Hematopoietic multipotent progenitor cell treated with erythropoietin and hydrocortisone succinate and interleukin-3 and kit ligand, for 8 days (in vitro differentiated cells): Measurements from ENCODE around the gene DYNLRB1.
"Not testable (repeated sequence)": the region's sequence is repeated elsewhere in the genome, so short reads cannot be mapped to it uniquely, and the experiment has no call there.

Source experiments
- DNase-seq: peaks from one replicate; pipeline ENCODE4 v3.0.0-alpha.2; 2015

Gene DYNLRB1

DNA sequence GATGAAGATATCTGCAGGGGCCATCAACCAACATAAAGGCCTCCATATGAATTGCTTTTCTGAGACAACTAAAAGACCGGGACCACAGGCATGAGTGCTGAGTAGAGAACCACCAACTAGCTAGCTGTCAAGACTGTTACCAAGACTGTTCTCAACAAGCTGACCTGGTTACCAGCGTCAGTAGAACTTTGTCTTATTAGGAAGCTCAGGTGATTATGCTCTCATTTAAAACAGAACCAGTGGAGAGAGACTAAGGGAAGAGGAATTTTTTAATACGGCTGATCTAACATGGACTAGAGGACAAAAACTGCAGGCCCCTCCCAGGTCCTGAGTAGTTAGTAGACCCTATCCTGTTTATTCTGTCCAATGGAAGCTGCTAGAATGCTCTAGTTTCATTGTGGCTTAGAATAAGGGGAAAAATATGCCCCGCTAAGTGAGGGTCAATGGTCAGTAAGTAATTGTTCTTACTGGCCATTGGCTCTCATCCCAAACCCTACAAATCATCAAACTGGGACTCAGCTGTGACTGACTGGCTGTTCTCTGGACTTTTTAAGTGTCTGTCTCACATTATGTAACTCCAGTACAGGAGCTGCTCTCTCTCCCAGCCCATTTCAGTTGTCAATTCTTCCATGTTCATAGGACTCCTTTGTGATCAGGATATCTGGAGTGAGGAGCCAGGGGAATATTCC lies 3.8 kb upstream of the DYNLRB1 start:
- peak; percentile 19 for DNase-seq

DNA sequence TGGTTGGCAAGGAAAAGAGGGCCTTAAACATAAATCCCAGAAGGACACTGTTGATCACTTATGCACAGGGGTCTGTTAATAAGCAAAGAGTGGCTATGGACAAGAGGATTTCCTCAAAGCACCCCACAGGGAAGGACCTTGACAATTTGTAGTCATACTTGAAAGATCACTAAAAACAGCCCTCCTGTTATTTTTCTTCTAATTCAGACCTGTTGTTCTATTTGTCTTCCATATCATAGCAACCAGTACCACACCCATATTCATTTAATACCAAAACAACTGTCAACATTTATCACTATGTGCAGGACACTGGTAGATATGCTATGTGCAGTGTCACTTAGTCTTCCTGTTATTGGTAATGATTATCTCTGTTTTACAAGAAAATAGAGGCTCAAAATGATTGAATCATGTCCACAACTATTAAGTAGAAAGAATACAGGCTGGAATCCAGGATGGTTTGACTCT lies 3.2 kb upstream of the DYNLRB1 start:
- peak; percentile 90 for DNase-seq

DNA sequence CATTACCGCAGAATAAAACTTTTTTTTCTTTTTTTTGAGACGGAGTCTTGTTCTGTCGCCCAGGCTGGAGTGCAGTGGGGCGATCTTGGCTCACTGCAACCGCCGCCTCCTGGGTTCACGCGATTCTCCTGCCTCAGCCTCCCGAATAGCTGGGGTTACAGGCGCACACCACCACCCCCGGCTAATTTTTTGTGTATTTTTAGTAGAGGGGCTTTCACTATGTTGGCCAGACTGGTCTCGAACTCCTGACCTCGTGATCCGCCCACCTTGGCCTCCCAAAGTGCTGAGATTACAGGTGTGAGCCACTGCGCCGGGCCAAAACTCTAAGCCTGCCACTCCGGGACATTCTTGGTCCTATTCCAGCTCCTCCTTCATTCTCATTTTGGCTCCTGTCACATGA lies 2.2 kb upstream of the DYNLRB1 start:
- DNase-seq = not testable (repeated sequence)

DNA sequence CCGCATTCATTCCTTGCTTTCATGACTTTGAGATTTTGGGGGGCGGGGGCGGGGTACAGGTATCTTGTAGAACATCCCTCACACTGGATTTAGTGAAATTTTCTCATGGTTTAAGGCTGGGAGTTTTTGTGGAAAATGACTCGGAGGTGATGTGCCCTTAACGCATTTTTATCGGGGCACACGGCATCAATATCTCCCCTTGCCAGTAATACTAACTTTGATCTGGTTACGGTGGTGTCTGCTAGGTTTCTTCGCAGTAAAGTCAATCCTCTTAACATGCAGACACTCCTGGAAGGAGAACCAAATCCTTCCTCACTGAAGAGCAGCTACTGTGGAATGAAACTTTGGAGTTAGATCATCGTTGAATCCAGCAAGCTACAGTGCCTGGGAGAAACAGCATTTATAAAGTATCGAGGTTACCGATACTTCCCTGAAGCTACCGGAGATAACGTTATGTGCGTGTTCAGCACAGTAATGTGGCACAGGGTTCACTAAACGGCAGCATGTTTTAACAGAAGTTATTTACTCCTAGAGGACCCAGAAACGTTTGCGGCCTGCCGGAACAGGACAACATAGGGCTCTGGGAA lies 1.2 kb upstream of the DYNLRB1 start:
- DNase-seq = no peak

DNA sequence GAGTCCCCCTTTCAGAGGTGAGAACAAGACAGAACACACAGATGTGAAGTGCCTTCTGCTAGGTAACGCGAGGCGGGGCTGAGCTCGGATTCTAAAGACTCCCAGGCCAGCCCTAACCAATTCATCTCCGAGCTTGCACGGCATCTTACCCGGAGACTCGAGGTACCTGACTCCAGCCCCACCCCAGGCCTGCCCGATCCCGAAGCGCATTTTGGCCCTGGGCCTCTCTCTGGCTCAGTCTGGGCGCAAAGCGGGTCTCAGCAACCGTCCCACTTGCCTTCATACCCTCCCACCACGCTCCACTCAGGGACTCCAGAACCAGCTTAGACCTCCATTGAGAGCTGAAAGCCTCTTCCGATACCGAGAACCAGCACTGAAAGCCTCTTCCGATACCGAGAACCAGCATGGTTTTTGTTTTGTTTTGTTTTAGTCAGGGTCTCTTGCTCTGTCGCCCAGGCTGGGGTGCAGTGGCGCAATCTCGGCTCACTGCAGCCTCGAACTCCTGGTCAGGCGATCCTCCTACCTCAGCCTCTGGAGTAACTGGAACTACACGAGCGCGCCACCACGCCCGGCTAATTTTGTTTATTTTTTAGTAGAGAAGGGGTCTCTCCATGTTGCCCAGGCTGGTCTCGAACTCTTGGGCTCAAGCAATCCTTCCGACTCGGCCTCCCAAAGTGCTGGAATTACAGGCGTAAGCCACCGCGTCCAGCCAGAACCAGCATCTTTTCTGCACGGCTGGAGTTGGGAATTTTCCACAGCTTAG lies 557 bp upstream of the DYNLRB1 start:
- peak; percentile 79 for DNase-seq

DNA sequence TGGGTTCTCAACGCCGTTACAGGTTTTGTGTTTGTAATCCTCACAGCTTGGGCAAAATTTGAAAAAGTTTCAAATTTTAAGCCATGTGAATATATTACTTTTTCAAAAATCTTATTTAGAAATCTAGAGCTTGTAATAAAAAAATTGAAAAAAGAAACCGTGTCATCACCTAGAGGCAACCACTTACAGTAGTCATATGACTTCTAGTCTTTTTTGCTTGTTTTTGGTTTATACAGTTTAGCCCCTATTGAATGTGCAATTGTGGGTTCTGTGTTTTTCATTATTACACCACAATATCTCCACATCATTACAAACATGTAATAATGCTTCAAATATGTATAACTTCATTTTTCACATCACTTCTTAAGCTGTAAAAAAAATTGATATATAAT lies 888 bp downstream of the DYNLRB1 start:
- DNase-seq = no peak

DNA sequence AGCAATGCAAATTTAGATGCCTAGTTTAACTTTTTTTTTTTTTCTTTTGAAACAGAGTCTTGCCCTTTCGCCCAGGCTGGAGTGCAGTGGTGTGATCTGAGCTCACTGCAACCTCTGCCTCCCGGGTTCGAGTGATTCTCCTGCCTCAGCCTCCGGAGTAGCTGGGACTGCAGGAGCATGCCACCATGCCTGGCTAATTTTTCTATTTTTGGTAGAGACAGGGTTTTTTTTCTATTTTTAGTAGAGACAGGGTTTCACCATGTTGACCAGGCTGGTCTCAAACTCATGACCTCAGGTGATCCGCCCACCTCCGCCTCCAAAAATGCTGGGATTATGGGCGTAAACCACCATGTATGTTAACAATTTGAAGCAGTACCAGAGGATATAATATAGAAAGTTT lies 2.6 kb downstream of the DYNLRB1 start:
- not testable (repeated sequence) for DNase-seq

DNA sequence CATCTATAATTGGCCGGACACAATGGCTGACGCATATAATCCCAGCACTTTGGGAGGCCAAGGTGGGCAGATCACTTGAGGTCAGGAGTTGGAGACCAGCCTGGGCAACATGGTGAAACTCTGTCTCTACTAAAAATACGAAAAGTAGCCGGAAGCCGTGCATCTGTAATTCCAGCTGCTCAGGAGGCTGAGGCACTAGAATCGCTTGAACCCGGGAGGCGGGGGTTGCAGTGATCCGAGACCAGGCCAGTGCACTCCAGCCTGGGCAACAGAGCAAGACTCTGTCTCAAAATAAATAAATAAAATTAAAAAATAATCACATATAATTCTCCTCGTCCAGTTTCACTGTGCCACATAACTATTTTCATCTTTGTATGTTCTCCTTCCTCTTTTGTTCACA lies 3.6 kb downstream of the DYNLRB1 start:
- not testable (repeated sequence) for DNase-seq

DNA sequence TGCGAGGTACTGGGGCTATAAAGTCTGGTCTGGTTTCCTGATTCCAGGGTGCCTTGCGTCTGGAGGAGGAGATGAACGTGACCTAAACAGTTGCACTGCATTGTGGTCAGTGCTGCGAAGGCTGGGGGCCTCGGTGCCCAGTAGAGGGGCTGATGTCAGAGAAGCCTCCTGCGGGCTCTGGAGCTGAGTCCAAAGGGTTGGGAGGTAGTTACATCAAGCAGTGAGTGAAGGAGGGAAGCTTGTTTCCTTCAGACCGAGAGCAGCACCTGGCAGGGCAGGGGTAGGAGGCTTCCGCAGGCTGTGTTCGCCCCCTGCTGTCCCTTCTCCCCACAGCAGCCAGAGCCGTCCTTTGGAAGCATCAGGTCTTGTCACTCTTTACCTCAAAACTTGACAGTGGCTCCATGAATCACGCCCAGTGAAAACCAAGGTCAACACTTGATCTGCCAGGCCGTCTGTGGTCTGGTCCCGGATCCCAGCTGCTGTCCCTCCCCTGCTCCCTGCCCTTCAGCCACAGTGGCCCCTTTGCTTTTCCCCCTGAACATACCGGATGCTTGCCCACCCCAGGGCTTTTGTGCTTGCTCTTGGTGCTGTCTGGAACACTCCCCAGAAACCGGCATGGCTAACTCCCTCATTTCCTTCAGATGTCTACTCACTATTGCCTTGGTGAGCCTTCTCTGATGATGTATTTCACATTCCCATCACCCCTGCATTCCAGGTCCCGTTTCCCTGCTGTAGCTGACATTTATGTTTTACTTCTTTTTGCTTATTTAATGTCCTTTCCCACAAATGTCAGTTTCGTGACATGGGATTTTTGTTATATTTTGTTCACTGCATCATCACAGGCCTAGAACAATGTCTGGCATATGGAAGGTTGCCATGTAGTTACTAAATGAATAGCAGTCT lies 7.0 kb downstream of the DYNLRB1 start:
- peak; percentile 58 for DNase-seq

DNA sequence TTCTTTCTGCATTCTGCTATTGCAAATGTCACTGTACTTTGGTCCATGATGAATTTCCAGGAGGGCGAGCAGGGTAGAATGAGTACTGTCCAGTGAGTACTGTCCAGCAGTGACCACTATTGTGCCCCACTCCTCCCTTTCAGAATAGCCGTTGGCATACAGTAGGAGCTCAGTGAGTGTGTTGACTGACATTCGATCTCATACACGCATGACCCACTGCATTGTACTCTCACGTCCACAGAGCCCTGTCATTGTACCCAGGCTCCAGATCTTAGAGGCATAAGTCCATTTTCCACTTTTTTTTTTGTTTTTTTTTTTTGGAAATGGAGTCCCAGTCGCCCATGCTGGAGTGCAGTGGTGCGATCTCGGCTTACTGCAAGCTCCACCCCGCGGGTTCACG lies 8.2 kb downstream of the DYNLRB1 start:
- DNase-seq = no peak

DNA sequence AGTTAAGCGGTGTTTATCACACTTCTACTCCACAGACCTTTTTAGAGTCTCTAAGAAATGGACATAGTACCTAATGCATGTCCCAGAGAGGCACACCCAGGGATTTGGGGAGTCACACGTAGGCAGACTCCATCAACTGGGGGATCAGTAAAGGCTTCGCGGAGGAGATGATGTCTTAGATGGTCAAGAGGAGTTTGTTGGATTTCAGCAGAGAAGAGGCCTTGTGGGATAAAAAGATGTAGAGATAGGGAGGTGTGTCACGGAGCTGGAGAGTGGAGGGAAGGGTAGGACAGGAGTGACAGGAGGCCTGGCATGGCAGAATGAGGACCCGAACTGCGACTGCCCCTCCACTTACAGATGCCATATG lies 9.1 kb downstream of the DYNLRB1 start:
- no peak for DNase-seq

DNA sequence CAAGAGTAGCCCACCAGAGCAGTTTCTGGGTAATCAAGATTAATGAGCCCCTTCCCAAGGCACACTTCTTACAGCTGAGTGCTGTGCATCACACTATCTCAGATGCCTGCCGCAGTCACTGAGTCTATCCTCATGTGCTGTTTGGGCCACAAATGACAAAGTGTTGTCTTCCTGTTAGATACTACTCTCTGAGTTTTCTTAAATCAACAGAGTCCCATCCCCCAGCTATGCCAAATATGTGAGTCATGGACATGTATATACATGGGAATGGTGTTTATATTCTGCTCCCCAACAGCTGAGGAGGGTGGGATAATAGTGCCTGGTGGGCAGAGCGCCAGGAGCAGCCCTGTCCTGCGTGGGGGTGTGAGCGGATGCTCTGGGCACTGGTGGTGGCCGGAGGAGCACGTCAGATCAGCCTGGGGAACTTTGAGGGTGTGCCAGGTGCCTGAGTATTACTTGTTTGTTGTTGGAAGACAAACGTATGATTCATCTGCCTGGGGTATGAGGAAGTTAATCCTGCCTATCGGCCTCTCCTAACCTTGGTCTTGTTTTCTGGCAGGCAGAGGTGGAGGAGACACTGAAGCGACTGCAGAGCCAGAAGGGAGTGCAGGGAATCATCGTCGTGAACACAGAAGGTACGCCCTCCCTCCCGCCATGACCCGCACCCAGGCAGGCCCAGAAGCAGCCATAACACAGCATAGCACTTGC lies 9.6 kb downstream of the DYNLRB1 start:
- no peak for DNase-seq

DNA sequence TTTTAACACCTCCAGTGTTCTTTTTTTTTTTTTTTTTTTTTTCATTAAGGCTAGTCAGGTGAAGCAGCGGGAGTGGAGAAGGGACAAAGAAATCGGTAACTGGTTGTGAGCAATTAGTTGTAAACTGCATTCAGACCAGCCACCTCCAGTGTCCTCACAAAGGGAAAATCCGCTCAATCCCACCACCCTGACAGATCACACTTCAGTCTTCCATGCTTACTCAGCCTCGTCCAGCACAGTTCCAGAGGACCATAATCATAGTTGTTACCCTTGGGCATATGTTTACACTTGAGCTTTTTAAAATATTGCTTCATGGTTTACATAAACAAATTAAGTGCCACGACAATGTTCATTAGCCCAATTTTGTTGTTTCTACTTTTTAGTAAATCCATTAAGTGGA lies 10.2 kb downstream of the DYNLRB1 start:
- no peak for DNase-seq

DNA sequence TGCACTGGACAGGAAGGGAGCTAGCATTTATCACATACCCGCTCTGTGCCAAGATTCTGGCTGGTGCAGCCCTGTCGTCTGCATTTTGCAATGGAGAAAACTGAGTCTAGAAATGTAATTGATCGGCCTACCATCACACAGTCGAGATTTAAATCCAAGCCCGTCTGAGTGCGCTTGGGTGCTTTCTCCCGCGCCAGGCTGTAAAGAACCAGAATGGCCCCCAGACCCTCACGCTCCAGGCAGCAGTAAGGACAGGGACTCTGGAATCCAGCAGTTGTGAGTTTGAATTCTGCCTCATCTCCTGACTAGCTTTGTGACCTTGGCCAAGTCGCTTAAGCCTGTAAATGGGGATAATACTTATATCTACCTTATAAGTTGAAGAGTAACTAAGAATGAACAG lies 10.8 kb downstream of the DYNLRB1 start:
- DNase-seq = no peak

DNA sequence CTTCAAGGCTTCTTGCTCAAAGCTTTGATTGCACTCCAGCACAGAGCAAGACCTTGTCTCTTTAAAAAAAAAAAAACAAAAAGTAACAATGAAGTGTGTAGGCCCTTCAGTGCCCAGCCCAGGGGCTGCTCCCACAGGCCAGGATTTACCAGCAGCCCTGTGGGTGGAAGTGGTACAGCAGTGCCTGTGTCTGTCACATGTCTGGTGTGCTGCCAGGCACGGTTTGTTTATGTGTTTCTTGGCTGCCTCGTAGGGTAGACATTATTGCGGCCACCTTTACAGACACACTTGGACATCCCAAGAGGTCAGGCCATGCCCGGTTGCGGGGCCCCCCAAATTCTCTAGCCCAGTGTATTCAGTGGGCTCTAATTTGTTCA lies 12.7 kb downstream of the DYNLRB1 start:
- no peak for DNase-seq

DNA sequence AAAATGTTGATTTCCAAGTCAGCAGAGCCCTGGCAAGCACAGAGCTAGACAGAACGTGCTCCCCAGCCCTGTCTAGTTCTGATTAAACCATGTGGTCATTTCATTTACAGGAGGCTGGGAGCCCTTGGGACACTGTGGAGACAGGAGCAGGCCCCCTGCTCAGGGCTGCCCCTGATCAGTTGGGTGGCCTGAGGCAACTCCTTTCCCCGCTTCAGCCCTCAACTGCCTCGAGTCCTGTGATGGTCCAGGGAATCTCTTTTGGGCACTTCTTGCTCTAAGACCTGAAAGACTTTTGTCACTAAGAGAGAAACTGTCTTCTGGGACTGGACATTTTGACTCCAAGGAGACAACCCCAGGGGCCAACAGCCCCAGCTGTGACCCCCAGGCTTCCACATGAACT lies 13.5 kb downstream of the DYNLRB1 start:
- no peak for DNase-seq

DNA sequence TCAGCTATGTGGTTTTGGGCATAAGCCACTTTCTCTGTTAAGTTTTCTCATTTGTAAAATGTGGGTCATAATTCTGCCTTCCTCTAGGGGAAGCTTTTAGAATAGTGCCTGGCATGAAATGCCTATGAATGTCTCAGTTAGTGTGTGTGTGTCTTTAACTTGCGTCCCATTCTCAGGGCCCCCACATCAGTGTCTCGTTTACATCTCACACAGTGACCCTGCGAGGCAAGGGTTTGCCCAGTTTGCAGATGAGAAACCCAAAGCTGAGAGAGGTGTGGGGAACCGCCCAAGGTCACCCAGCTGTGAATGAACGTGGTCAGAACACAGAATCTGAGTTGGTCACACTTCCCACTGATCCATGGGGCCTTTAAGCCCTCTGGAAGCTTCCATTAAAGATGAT lies 14.1 kb downstream of the DYNLRB1 start:
- no peak for DNase-seq

DNA sequence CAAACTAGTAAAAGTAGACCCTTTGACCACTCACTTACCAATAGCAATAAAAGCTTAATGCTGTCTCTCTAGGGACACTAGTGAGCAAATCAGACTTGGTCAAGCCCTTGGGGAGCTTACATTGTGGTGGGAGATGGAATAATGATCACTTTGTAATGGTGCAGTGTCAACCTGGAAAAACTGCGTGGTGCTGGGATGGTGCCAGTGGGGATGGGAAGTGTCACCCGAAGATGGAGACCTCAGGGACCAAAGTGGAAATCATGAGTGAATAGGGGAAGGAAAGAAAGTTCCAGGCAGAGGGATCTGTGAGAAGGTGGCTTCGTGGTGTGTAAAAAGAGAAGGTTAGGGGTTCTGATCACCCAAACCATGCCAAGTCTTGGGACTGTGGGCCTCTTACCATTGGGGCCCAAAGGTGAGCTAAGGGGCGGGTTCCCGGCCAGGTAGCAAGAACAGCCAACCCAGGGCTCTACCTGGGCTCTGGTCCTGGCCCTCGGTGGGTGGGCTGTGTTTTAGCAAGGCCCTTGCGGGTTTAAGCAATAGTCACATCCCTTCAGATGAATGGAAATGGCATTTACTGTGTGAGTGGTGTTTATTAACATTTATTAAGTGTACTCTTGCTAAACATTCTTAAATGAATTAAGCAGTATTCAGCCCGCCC lies 15.5 kb downstream of the DYNLRB1 start:
- no peak for DNase-seq

DNA sequence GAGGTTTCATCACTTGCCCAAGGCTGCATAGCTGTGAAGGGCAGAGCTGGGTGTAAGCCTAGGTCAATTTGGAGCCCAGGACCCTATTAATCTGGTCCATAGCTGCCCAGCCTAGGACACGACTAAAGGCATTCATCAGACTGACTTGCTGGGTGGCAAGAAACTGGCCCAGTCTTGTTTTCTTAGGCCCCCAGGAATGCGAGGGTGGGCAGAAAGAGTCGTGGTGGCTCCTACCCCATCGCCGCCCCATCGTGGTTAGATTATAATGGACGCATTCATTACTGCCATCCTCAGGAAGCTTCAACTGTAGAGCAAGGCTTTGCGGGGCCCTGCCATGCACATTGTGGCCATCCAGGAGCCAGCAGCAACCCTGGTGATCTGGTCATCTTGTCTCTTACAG lies 16.1 kb downstream of the DYNLRB1 start:
- no peak for DNase-seq

DNA sequence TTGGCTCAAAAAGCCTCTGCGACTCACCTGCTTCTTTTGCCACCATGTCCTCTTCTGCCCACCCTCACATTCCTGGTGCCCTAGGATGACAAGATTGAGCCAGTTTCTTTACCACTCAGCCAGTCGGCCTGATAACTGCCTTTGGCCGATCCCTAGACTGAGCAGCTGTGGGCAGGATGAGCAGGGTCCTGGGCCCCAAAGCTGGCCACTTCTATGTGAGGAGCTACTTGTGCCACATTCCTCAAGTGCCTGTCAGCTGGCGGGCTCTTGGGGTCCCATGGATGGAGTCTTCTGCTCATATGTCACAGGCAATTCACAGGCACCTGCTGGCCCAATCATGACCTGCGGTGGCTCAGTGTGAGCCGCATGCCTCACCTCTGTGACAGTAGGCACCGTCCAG lies 16.5 kb downstream of the DYNLRB1 start:
- DNase-seq = no peak

DNA sequence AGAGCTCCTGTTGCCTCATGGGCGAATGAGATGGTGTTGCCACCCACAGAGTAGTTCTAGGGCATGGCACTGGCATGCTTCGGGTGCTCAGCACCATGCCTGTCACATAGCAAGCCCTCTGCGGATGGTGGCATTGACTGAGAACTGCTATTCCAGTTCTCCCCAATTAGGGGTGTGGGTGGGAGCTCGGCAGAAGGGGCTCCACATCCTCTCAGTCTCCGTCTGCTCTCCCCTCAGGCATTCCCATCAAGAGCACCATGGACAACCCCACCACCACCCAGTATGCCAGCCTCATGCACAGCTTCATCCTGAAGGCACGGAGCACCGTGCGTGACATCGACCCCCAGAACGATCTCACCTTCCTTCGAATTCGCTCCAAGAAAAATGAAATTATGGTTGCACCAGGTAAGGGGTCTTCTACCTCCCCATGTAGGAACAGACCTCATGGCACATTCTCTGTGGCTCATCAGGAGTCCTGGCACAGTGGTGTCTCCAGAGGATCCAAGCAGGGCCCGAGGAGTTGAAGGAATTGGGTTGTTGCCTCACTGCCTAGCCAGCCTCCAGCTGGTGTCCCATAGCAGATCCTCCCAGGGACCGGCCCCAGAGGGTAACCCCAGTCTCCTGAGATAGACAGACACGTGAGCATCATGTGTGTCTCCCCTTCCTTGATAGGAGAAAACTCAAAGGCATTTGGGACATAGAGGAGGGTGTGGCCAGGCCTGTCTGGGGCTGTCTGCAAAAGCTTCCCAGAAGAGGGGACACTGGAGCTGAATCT lies 18.4 kb downstream of the DYNLRB1 start:
- no peak for DNase-seq
